Measurements from ENCODE around the gene VEGFA.

The VEGFA gene

DNA sequence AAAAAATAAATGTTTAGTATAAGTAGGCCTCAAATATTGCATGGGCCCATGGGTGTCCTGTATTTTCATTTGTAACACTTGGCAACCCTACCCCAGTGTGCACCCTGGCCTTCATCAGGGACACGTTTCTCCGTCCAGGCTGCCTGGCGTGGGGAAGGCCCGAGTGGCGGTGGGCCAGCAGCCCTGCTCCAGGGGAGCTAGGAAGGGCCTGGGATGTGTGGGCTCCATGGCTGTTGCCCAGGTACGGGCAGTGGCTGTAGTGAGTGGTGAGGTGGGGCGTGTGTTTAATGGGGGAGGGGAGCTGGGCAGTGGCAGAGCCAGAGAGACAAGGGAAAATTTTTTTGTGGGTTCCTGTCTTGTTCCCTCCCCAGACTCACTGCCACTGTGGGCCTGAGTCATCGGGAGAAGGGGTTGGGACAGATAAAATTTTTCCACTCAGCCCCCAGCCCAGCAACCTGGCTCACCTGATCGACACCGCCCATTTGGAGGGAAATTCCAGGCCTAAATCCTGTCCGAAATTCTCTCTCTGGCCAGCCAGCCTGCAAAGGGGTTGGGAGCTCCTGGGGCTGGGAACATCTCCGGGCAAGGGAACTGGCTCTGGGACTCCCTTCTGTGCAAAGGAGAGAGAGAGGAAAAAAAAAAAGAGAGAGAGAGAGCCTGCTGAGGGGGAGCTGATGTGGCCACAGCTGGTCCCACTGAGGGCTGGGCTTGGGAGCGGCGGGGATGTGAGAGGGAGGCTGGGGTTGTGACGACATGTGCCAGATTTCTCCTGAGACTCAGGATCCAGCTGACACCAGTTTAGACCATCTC is 32.5 kb upstream of the VEGFA start:
- TF ChIP-seq, protein P1, sequence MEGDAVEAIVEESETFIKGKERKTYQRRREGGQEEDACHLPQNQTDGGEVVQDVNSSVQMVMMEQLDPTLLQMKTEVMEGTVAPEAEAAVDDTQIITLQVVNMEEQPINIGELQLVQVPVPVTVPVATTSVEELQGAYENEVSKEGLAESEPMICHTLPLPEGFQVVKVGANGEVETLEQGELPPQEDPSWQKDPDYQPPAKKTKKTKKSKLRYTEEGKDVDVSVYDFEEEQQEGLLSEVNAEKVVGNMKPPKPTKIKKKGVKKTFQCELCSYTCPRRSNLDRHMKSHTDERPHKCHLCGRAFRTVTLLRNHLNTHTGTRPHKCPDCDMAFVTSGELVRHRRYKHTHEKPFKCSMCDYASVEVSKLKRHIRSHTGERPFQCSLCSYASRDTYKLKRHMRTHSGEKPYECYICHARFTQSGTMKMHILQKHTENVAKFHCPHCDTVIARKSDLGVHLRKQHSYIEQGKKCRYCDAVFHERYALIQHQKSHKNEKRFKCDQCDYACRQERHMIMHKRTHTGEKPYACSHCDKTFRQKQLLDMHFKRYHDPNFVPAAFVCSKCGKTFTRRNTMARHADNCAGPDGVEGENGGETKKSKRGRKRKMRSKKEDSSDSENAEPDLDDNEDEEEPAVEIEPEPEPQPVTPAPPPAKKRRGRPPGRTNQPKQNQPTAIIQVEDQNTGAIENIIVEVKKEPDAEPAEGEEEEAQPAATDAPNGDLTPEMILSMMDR (conservative IDR thresholded peaks at IDR 0.05; ENCODE audit: low read depth, low read length) = no peak
- no peaks in the 10 kb centered on the region for H4K20me1 ChIP-seq (ENCODE audit: insufficient read depth)

DNA sequence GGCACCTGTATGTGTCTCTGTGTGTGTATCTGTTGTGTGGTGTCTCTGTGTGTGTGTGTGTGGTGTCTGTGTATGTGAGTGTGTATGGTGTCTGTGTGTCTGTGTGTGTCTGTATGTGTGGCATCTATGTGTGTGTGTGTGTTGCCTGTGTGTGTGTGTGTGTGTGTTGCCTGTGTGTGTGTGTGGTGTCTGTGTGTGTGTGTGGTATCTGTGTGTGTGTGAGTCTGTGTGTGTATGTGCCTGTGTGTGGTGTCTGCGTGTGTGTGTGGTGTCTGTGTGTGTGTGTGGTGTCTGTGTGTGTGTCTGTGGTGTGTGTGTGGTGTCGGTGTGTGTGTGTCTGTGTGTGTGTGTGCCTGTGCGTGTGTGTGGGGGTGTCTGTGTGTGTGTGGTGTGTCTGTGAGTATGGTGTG is 31.7 kb upstream of the VEGFA start:
- H3K27me3 ChIP-seq (ENCODE audit: insufficient read depth, low read depth) = no peaks in the 10 kb centered on the region
- H3K36me3 ChIP-seq (ENCODE audit: insufficient read depth) = no peaks in the 10 kb centered on the region
- no peak overlapping the region for H3K4me3 ChIP-seq (IDR thresholded peaks at IDR 0.05; ENCODE audit: insufficient read depth, low read depth, low read length)
- no peak overlapping the region for H3K4me2 ChIP-seq
- H4K20me1 ChIP-seq (ENCODE audit: insufficient read depth) = no peaks in the 10 kb centered on the region
- no peak overlapping the region for H2AFZ ChIP-seq (ENCODE audit: low read depth)
- TF ChIP-seq, protein P1 (conservative IDR thresholded peaks at IDR 0.05; ENCODE audit: low read depth, low read length) = no peak
- H3K9ac ChIP-seq = no peak overlapping the region
- H3K27ac ChIP-seq = no peak overlapping the region
- H3K4me1 ChIP-seq (ENCODE audit: low read depth, poor library complexity, severe bottlenecking) = peaks cover 13% of the 10 kb centered on the region
- no peaks in the 10 kb centered on the region for H3K79me2 ChIP-seq (ENCODE audit: insufficient read depth, low read depth)

More for the DNA sequence above, 32.5 kb upstream of the VEGFA start:
- no peaks in the 10 kb centered on the region for H3K79me2 ChIP-seq (ENCODE audit: insufficient read depth, low read depth)
- peaks cover 13% of the 10 kb centered on the region for H3K4me1 ChIP-seq (ENCODE audit: low read depth, poor library complexity, severe bottlenecking)
- H3K27ac ChIP-seq = no peak overlapping the region
- no peak overlapping the region for H2AFZ ChIP-seq (ENCODE audit: low read depth)
- no peaks in the 10 kb centered on the region for H3K36me3 ChIP-seq (ENCODE audit: insufficient read depth)
- no peak overlapping the region for H3K9ac ChIP-seq
- no peak overlapping the region for H3K4me3 ChIP-seq (IDR thresholded peaks at IDR 0.05; ENCODE audit: insufficient read depth, low read depth, low read length)
- H3K27me3 ChIP-seq (ENCODE audit: insufficient read depth, low read depth) = no peaks in the 10 kb centered on the region
- no peak overlapping the region for H3K4me2 ChIP-seq

DNA sequence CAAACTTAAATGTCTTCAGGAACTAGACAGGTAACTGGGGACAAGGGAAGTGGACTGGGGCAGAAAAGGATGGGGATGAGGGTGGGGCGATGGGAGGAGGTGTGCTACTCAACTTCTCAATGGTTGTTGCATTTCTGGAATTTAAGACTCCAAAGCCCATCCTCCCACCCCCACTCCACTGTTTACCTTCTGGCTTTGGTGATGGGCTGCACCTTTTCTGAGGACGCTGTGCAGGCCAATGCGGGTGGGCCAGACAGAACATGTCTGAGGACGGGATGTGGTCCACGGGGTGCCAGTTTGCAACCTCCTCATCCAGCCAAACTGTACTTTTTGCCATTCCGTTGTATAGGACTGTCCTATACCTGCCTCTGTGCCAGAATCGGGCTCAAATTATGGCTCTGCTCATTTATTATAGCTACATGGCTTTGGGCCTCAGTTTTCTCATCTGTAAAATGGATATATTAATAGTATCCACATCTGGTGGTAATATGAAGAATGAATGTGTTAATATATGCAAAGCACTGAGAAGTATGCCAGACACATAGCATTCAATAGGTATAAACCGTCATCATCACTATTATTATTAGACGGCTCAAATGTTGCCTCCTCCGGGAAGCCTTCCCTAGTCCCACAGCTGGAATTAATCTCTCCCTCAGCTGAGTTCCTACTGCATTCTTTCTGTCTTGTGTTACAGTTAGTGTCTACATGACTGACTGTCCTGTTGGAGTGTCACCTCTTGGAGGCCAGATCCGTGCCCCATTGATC is 31.0 kb upstream of the VEGFA start:
- Histone ChIP-seq H3K4me2 (no peak overlapping the region), H3K79me2 (ENCODE audit: insufficient read depth, low read depth) (no peaks in the 10 kb centered on the region), H2AFZ (ENCODE audit: low read depth) (no peak overlapping the region), H3K27me3 (ENCODE audit: insufficient read depth, low read depth) (no peaks in the 10 kb centered on the region), H3K27ac (no peak overlapping the region), H3K9ac (no peak overlapping the region), H3K36me3 (ENCODE audit: insufficient read depth) (no peaks in the 10 kb centered on the region), H4K20me1 (ENCODE audit: insufficient read depth) (no peaks in the 10 kb centered on the region), H3K4me1 (ENCODE audit: low read depth, poor library complexity, severe bottlenecking) (peaks cover 13% of the 10 kb centered on the region), H3K4me3 (IDR thresholded peaks at IDR 0.05; ENCODE audit: insufficient read depth, low read depth, low read length) (no peak overlapping the region)
- TF ChIP-seq, protein P1 (conservative IDR thresholded peaks at IDR 0.05; ENCODE audit: low read depth, low read length) = no peak

DNA sequence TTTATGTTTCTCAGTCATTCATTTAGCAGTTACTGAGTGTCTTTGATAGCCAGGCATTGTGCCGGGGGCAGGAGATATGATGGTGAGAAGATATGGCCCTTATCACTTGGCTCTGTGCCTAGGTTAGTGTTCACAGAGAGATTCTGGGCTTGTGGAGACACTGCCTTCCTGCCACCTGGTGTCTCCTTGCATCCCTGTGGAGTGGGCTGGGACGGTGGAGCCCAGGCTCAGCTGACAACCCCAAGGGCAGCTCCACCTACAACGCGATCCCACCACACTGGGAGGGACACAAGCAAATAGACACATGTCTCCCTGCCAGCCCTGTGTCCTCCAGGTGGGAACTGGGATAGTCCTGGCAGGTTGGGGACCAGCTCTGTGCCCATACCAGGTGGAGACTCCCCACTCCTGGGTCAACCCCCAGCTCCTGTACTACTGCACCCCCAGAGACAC is 30.3 kb upstream of the VEGFA start:
- Histone ChIP-seq H3K36me3 (ENCODE audit: insufficient read depth) (no peaks in the 10 kb centered on the region), H3K4me2 (no peak overlapping the region), H3K9ac (no peak overlapping the region), H2AFZ (ENCODE audit: low read depth) (no peak overlapping the region), H3K27ac (no peak overlapping the region), H4K20me1 (ENCODE audit: insufficient read depth) (no peaks in the 10 kb centered on the region), H3K79me2 (ENCODE audit: insufficient read depth, low read depth) (no peaks in the 10 kb centered on the region), H3K4me1 (ENCODE audit: low read depth, poor library complexity, severe bottlenecking) (peaks cover 13% of the 10 kb centered on the region), H3K4me3 (IDR thresholded peaks at IDR 0.05; ENCODE audit: insufficient read depth, low read depth, low read length) (no peak overlapping the region), H3K27me3 (ENCODE audit: insufficient read depth, low read depth) (no peaks in the 10 kb centered on the region)
- TF ChIP-seq, protein P1 (conservative IDR thresholded peaks at IDR 0.05; ENCODE audit: low read depth, low read length) = no peak
